GM21529 (cell line): ENCODE data around the gene VASH2.
"Not testable (repeated sequence)": the region's sequence is repeated elsewhere in the genome, so short reads cannot be mapped to it uniquely, and the experiment has no call there.

Source experiments
- ATAC-seq: cut with Tn5 transposase; IDR thresholded peaks from one replicate; pipeline ENCODE4 v1.9.1; 2021; ENCODE audit not compliant: unreplicated experiment

VASH2 gene

DNA sequence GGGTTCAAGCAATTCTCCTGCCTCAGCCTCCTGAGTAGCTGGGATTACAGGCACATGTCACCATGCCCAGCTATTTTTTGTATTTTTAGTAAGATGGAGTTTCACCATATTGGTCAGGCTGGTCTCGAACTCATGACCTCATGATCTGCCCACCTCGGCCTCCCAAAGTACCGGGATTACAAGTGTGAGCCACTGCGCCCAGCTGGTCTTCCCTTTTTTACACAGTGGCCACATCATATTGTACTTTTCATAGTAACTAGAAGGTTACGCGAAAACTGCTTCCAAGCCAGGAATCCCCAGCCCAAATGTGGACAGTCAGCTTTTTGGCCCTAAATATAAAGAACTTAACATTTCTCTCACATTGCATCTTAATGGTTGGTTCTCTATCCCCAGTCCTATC is 4.2 kb downstream of the VASH2 start:
- ATAC-seq = no peak

GRCh38 chr1:212955098-212955497 is 4.8 kb downstream of the VASH2 start:
- peak; percentile 16 for ATAC-seq

DNA sequence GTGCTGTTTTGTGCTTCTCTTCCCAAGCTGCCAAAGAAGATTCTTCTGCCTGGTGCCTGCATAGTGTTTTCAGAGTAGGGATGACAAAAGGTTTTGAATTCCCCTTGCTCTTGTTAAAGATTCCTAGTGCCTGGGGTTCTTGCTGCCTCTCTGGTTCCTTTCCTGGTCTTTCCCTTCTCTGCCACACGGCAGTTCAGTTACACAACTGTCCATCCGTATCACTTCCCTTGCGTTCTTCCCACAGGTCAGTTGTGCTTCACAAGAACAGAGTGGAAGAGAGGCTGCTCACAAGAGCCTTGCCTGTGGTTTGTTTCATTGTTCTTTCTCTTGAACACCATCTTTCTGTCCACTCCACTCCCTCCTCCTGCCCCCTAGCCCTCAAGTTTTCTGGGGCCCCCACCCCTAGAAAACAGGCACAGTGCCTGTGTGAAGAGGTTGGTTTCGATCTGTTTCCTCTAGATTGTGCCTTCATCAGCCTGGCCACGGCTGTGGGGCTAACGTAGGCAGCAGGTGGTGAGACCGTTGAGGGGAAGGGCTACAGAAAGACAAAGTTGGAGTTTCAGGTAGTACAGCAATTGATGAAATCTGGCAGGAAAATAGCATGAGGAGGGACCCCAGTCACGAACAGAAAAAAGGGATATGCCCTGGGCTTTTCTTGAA is 5.8 kb downstream of the VASH2 start:
- peak; percentile 23 for ATAC-seq

DNA sequence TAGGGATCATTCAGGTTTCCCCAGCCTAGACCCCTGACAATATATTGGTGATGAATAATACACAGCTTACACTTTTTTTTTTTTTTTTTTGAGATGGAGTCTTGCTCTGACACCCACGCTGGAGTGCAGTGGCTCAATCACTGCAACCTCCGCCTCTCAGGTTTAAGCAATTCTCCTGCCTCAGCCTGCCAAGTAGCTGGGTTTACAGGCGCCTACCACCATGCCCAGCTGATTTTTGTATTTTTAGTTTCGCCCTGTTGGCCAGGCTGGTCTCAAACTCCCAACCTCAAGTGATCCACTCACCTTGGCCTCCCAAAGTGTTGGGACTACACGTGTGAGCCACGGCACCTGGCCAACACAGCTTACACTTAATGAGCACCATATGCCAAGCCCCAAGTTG is 7.2 kb downstream of the VASH2 start:
- ATAC-seq = no peak

DNA sequence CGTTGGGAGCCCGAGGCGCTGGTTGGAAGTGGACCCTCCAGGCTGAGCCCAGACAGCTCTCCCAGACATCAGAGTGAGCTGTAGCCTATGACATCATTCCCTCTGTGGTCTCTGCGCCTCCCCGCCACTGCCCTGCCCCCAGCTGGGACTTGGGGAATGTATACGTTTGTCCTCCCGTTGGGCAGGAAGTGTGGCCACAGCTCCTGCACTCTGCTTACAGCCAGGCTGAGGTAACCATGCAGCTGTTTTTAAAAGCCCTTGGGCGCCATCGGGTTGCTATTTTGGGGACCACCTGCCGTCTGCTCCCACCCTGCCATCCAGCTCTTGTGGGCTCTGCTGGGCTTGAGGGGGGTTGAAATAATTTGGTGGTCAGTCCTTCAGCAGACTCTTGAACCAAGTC is 7.8 kb downstream of the VASH2 start:
- ATAC-seq = no peak

- ATAC-seq = peak; percentile 70
Observed at GRCh38 chr1:212959266-212960220, 9.2 kb downstream of the VASH2 start.

DNA sequence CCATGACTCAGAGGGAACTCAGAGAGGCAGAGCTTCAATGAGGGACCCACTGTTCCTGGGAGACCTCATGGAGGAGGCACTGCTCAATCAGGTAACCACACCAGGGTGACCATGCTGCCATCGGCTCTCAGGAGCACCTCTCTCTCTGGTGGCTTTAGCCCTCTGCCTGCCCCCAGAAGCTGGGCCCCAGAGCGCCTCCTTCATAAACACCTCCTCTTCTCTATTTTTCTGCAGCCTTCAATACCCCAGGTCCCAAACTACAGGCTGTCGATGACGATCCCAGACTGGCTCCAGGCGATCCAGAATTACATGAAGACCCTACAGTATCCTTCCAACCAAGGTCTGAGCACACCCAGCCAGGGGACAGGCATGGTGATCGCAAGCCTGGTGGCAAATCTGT is 10.6 kb downstream of the VASH2 start:
- no peak for ATAC-seq

GRCh38 chr1:212962509-212962908 is 12.2 kb downstream of the VASH2 start:
- no peak for ATAC-seq

DNA sequence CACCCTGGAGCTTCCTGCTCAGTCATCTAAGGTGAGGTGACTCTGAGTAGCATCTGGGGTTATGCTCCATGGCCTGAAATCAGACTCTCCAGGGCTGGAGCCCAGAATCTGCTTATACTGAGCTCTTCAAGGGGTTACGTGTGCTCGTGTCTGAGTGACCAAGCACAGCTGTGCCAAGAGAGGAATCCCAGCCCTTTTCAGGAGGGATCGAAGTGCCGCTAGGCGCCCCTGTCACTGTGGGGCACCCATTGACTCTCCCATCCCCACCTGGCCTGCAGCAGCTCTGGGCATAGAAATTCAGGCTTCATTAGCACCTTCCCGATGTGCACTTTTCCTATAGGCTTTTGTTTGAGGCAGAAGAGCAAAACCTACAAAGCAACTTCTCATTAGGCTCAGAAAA is 13.8 kb downstream of the VASH2 start:
- ATAC-seq = no peak

GRCh38 chr1:212964993-212965392 is 14.7 kb downstream of the VASH2 start:
- ATAC-seq = not testable (repeated sequence)

DNA sequence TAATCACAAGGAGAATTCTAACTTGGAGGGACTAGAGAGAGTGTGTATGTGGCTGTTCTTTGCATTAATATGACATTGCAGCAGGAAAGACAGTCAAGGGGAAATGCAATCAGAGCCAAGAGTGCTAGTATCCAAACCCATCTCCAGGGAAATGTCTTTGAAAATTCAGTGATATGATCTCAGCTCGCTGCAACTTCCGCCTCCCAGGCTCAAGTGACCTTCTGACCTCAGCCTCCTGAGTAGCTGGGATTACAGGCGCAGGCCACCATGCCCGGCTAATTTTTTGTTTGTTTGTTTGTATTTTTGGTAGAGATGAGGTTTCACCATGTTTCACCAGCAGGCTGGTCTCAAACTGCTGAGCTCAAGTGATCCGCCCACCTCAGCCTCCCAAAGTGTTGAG is 16.3 kb downstream of the VASH2 start:
- no peak for ATAC-seq

GRCh38 chr1:212967801-212968200 is 17.5 kb downstream of the VASH2 start:
- no peak for ATAC-seq

DNA sequence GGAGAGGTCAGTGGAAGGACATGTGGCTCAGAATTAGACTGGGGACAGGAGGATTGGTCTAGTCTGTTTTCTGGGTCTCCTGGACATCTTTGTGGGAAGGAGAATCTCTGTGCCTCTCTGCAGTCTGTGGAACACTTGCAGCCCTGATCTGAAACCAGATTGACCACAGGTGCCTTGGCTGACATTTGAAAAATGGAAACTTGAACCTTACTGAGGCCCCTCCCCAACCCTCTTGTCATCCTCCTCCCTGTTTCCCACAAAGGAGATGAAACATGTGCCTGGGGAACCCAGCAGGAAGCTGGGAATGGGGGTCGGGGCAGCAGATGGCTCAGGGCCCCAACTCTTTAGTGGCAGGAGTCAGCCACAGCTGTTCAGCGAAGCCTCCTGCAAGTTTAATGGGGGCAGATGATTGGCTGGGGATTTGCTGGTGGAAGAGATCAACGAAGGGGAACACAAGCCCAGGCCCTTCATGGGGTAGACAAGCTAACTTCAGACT is 18.1 kb downstream of the VASH2 start:
- ATAC-seq = peak; percentile 81

GRCh38 chr1:212970085-212970484 is 19.7 kb downstream of the VASH2 start:
- no peak for ATAC-seq

DNA sequence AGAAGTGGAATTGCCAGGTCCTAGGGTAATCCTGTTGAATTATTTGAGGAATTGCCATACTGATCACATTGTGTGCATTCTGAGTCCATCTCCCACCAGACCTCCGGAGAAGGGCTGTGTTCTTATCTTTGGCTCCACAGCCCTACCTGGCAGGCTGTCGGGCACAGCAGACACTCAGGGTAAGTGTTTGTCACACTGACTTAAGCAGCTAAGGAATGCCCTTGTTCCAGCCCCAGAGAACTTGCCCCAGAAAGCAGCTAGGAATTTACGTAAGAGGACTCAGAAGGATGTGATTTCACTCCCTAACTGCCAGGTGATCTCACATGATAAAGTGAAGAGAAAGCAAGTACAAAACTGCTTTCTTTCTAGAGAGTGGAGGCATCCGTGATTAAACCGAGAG is 21.0 kb downstream of the VASH2 start:
- no peak for ATAC-seq

GRCh38 chr1:212973426-212973825 is 23.1 kb downstream of the VASH2 start:
- ATAC-seq = no peak

DNA sequence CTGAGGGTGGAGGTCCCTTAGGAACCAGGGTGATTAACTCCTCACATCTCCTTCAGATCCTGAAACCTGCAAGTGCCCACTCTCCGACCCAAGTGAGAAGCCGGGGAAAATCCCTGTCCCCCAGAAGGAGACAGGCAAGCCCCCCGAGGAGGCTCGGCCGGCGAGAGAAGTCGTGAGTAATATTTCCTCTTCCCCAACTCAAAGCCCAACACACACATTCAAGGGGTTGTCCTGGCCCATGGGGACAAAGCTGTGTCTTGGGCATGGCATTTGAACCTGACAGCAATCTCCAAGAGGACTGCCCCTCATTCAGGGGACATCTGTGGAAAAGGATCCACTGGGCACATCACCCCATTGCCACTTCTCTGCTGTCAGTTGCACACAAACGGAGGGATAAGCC is 23.6 kb downstream of the VASH2 start:
- no peak for ATAC-seq

- ATAC-seq = no peak
Observed at GRCh38 chr1:212974711-212975110, 24.4 kb downstream of the VASH2 start.

DNA sequence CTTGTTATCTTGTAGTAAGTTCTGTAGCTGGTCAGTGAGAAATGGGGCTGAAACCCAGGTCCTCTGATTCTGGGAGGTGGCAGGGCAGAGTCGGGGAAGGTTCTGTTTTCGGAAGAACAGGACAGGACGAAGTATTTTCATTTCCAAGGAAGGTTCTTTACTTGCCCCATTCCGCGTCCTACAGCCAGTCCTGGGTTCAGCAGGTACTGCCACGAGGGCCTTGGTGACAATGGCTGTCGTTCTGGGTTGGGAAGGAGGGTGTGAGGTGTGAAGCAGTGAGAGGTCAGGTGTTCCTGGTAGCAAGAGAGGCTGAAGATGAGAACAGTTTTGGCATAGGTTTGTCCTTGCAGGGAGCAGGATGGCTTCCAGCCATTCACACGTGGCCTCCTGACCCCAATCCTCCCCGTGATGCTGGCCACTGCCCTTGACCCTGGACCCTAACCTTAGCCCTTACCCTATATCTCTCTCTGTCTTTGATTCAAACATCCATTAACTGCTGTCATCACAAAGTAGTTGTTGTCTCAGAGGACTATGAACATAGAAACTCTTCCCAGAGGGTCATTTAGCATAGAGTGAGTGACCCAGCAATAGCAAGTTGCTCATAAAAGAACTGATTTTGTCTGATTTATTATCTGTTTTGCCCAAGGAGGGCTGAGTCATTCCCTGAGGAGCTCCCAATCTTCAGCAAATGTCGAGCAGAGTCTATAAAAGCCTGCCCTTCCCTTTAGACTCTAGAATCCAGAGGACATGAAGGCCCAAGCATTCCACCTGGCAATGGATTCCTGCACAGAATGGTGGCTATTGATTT is 25.0 kb downstream of the VASH2 start:
- ATAC-seq = no peak

- ATAC-seq = no peak
Observed at GRCh38 chr1:212976586-212976985, 26.2 kb downstream of the VASH2 start.
